NCI-H1694 (cell line): Measurements from ENCODE around the gene TNXB.

Source experiments
- DNase-seq: peaks from one replicate; lab custom pipeline; 2025; lab: John Stamatoyannopoulos, UW

The TNXB gene

DNA sequence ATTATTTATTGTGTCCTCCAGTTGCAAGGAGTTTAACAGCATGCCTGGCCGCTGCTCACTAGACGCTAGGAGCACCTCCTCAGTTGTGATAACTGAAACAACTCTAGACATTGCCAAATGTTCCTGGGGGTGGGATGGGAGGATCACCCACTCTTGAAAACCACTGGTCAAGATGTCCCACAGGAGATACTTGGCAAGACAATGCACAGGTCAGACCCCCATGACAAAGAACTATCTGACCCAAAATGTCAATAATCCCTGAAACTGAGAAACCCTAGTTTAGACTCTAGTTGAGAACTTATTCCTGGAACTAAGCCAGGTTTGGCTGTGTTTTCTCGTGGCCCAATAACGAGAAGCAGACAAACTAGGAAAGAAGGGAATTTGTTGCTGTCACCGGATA lies 30.5 kb upstream of the TNXB start:
- DNase-seq = no peak

- no peak for DNase-seq
Observed at GRCh38 chr6:32137454-32137853, 28.3 kb upstream of the TNXB start.

DNA sequence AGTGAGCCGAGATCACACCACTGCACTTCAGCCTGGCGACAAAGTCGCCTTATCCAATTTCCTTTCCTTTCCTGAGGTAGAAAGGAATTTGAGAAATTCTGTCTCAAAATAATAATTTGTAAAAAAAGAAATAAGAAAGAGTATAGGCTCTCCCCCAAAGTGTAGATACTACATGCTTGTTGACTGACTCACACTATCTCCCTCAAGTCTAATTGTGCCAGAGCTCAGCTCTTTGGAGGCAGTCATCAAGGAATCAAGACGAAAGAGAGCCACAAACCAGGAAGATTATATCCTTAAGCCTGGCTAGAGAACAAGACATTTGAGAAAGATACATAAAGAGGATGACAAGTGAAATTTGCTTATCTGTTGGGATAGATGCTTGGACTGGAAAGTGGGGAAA lies 24.6 kb upstream of the TNXB start:
- DNase-seq = no peak

DNA sequence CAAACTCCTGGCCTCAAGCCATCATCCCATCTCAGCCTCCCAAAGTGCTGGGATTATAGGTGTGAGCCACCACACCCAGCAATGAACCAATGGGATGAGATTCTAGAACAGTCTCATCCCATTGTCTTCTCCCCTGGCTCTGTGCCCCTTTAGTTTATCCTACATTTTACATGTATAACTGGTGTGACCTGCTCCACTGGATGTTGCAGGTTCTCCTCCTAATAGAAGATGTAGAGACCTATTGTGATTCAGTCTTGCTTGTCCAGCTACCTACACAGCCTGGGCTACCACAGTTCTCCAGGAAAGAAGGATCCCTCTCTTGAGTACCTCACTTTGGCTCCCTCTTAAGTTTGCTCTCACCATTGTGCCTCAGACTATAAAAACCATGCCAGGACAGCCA lies 23.0 kb upstream of the TNXB start:
- no peak for DNase-seq

GRCh38 chr6:32131439-32131948 lies 22.4 kb upstream of the TNXB start:
- no peak for DNase-seq

DNA sequence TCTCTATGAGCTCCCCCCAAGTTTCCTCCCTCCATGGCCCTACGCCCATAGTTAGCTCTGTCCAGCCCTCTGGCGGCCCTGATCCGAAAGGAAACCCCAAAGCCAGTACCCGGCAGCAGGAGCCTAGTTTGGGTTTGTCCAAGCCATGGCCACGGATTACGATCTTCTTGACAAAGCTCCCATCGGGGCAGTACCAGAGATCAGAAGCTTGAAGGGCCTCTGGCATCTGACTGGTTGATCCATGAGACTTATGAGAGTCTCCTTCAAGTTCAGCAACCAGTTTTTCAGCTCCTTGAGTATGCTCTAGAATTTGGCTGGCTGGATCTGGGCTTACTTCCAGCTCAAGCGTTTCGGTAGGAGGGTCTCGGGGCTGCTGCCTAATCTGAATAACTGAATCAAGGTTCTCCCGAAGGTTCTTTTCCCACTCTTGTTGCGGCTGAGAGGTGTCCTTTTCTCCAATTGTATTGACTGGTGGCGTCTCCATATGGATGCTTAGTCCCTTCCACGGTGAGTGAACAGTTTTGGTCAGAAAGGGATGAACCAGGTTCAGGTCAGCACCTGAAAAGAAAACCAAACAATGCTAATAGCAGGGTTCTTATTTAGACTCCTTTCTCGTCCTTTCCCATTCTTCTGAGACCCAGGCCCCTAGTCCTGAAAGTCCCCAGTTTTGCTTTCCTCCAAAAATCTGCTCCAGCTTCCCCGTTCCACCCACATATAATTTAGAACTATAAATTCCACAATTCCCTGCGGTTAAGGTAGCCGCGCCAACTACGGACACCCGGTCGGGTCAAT lies 20.4 kb upstream of the TNXB start:
- no peak for DNase-seq

DNA sequence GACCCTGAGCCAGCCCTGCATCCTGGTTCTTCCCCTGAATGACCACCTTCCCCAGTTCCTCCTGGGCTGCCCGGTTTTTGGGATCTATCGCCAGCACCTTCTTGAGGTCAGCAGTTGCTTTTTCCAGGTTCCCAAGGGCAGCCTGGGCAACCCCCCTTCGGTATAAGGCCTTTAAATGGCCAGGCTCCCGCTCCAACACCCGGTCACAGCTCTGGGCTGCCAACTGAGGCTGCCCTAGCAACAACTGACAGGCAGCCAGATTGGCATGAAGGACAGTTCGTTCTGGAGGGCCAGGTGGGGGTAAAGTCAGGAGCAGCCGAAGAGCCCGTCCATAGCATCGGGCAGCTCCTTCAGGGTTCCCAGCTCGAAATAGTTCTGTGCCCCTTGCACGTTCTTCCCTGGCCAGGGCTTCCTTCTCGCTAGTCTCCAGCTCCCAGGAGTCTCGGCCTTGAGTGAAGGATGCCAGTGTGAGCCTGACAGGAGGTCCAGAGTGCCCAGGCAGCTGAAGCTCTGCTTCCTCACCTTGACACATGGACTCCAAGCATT lies 19.7 kb upstream of the TNXB start:
- no peak for DNase-seq

DNA sequence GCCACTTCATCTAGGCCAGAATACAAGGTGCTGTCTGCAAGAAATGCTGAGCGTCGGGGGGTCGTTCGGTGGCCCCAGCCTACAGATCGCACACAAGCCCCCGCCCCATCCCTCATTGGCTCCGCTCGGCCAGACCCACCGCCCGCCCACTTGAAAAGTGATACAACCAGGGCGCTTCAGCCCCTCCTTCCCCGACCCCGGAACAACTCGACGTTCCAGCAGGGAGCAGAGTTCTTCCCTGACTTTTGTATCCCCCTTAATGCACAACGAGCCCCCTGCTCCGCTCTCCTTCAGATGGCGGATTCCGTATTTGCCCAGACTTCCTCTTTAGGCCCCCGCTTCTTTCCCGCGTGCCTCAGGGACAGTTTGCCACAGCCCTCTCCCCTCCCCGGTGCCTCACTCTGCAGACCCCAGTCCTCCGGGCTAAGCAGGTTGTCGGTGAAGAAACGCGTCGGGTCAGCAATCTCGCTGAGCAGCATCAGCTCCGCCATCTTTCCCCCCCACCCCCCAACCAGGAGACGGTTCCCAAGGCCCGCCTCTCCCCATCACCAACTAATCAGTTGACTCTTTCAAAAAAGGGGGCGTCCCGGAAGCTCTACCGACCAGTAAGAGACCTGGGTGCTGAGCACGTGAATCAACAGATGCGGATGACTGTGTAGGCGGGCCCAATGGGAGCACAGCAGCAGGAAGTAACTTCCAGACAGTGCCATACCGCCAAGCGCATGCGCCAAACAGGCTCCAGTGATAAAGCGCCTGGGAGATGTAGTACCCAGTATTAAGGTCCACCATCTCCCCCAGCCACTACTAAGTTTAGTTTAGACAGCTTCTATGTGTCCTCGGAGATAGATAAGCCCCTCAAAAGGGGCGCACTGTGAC lies 18.8 kb upstream of the TNXB start, which contains the start of gene ATF6B:
ATF6B (minus strand) TSS at position 530 of the 876 bp plus-strand sequence; CDS start at position 491, 39 bp downstream.
- DNase-seq = peak; percentile 96

DNA sequence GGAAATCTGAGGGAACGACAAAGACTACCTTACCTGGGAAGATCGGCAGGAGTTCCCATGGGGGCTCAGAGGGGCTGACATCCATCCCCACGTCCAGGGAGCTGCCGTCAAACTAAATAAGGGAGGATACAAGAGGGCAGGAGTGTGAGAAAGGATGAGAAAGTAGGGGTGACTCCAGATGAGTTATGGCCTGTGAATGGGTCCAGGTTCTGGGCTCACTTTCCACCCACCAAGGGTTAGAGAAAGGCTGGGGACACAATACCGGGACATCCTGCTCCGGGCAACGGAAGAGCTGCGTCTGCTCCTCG lies 18.2 kb upstream of the TNXB start:
- DNase-seq = no peak

- no peak for DNase-seq
Observed at GRCh38 chr6:32126880-32127279, 17.7 kb upstream of the TNXB start.

DNA sequence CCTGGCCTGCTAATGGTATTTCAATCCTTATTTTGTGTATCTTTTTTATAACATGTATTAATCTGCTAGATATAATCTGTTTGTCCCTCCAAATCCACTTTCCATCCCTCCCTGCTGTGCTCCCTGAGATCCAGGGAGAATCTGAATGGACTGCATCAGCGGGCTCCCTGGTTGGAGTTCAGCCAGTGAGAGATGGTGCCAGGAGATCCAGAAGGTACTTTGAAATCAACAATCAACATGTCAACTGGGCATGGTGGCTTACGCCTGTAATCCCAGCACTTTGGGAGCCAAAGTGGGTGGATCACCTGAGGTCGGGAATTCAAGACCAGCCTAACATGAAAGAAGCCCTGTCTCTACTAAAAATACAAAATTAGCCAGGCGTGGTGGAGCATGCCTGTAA lies 14.5 kb upstream of the TNXB start:
- DNase-seq = no peak

- no peak for DNase-seq
Observed at GRCh38 chr6:32120573-32121059, 11.5 kb upstream of the TNXB start.

DNA sequence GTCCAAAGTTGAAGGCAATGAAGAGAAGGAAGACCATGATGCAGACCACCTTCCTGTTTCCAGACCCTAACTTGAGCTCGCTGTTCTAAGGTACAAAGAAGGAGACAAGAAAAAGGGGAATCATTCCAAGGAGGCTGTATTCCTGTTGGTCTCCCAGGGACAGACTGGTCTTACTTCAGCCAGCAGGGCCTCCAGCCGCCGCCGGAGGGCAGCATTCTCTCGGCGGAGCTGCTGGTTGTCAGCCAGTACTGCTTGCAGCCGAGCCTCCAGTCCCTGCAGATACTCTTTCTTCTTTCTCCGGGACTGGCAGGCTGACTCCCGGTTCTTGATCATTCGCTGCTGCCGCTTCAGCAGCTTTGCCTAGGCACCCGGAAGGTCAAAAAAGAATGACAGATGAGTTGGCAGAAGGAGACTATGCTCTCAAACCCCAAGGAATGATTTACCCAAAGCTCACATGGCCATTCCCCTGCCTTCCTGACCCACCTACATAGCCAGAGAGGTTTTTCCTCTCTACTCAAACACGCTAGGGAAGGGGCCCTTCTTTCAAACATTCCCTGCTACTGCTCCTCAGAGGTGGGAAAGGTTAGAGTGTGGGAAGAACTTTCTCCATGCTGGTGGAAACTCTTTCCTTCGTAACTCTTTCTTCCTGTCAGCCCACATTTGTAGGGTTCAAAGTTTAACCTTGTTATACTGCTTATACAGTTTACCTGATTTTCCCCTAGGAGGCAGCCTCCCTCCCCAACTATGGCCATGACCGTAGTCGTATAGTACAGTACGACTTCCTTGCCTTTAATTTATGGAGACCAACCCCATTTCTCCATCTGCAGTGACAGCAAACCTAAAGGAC lies 9.9 kb upstream of the TNXB start:
- peak; percentile 55 for DNase-seq

- no peak for DNase-seq
Observed at GRCh38 chr6:32117461-32117860, 8.3 kb upstream of the TNXB start.

DNA sequence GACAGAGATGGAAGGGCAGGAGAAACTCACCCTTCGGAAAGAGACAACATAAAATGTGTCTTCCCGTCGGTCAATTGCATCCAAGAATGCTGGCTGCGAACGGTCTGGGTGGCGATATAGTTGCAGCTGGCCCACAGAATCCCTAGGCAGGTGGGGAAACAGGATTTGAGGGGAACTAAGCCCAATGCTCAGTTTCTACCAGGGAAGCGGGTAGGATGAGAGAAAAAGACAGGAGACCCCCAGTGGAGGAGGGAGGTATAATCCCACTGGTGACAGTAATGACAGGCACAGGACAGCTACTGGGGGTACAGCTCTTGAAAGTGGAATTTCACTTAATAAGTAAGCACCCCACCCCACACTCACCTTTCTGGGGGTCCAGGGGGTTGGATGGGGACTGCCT lies 7.5 kb upstream of the TNXB start:
- DNase-seq = peak; percentile 6

DNA sequence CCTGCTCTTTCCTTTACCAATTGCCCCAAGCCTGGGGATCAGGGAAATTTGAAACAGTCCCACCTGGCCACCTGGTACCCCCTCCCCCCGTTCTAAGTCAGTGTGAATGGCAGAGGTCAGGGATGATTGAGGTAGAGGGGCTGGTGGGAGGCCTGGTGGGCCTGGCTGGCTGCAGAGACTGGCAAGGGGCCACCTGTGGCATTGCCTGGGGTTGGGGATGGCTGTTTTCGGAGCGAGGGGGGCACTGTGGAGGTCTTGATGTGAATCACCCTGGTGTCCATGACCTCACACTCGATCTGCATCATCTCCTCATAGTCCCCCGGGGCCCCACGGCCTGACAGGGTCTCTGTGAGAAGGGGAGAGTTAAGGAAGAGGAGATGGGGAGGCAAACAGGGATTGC lies 6.5 kb upstream of the TNXB start:
- no peak for DNase-seq

- DNase-seq = no peak
Observed at GRCh38 chr6:32114796-32115195, 5.7 kb upstream of the TNXB start.

GRCh38 chr6:32113386-32114352 lies 4.5 kb upstream of the TNXB start:
- no peak for DNase-seq

DNA sequence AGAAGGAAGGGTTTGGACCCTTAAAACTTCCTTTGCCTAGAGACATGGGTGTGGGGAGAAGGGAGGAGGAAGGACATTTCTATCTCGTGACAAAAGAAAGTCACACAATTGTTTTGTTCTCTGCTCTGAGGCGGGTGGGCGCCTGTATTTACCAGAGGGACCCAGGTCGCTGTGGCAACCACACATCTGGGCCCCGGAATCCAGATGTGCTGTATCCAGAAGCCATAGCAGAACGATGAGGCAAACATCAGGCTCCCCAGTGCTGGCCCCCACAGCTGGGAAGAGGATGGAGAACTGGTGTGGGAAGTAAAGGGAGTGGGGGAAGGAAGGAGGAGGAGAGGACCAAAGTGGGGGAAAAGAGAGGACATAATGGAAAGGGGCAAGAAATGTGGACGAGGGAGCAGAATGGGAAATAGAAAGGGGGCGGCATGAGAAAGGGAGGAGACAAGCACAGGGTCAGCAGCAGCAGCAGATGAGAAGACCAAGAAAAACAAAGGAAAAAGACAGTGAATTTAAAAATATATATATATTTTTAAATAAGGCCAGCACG lies 3.4 kb upstream of the TNXB start:
- no peak for DNase-seq

GRCh38 chr6:32111424-32112066 lies 2.4 kb upstream of the TNXB start:
- DNase-seq = no peak
